DMS 273 (cell line): ENCODE results near the gene RETN.

Experiments used
- DNase-seq: peaks from one replicate; lab custom pipeline; 2025; ENCODE audit not compliant: unreplicated experiment; lab: John Stamatoyannopoulos, UW

Gene RETN

DNA sequence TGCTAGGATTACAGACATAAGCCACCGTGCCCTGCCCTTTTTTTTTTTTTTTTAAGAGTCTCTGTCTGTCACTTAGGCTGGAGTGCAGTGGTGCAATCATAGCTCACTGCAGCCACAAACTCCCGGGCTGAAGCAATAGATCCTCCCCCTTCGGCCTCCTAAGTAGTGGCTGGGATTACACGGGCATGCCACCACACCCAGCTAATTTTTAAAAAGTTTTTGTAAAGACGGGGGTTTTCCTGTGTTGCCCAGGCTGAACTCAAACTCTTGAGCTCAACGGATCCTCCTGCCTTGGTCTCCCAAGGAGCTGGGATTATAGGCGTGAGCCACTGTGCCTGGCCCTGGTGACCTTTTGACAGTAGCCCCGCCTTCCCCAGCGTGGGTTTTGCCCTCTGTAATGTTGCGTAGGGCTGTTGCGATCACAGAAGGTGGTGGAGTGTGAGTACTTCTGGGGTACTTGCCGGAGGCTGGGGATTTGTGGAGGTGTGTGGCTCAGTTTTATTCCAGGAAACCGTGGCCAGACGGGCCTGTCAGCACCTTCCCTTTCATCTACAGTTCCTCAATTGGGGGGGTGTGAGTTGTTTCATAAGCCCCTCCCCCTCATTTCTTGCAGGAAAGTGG is 11.6 kb upstream of the RETN start:
- DNase-seq = no peak

DNA sequence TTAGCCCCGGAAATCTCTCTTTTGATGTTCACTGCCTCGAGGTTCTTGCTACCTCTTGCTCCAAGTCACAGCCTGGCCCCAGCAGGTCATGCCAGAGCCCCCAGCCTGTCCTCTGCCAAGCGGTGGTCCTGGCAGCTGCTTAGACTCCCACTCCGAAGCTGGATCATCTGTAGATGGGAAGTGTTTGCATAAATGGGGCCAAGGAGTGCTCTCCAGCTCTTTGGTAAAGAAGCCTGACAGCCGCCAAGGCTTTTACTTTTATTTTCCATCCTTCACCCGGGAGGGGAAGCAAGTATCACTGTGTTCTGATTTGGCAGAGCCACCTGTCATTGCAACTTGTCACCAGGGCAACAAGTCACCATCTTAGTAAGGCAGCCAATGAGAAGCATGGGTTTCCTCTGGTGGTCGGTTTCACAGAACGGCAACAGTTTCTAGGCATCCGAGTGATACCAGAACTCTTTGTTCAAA is 10.6 kb upstream of the RETN start:
- DNase-seq = peak; percentile 65

DNA sequence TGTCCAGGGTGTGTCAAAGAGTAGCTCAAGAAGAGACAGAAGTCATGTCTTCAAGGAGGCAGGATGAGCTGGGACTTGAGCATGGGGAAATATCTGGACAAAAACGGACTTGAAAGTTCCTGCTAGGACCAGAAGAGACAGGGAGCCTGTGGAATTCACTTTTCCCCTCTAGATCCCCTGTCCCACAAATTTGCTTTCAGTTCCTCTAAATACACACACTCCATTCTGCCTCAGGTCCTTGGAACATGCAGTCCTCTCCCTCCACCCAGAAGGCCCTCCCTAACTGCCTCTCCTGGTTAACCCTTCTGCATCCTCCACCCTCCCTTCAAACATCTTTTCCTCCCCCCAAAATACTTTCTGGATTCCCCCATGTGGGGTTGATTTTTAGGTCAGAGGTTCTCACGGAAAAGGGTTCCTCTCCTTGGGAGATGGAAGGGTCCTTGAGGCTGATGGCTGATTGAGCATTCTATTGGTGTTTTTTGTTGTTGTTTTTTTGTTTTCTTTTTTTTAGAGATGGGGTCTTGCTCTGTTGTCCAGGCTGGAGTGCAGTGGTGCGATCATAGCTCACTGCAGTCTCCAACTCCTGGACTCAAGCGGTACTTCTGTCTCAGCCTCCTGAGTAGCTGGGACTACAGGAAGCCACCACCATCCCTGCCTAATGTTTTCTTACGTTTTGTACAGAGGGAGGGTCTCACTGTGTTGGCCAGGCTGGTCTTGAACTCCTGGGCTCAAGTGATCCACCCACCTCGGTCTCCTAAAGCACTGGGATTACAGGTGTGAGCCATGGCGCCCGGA is 6.9 kb upstream of the RETN start:
- no peak for DNase-seq

DNA sequence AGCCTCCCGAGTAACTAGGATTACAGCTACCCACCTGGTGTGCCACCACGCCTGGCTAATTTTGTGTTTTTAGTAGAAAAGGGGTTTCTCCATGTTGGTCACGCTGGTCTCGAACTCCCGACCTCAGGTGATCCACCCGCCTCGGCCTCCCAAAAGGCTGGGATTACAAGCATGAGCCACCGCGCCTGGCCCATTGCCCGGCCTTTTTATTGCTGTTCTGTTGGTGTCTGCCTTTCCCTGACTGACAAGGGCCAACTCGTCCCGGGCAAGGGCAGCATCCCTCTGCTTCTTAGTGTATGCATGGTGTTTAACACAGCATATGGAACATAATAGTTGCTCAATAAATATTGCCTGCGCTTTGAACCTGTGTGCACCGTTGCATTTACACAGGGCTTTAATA is 6.2 kb upstream of the RETN start:
- peak; percentile 26 for DNase-seq

DNA sequence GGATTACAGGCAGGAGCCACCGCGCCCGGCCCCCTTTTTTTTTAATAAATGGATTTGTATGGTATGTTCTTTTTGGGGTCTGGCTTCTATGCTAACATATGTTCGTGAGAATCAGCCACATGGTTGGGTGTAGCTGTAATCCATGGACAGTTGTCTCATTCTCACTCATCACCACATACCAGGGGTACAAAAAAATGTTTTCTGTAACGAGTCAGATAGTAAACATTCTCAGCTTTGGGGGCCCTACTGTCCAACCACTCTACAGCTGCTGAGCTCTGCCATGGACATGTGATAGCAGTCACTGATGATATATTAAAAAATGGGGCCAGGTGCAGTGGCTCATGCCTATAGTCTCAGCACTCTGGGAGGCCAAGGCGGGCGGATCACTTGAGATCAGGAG is 5.1 kb upstream of the RETN start:
- no peak for DNase-seq

DNA sequence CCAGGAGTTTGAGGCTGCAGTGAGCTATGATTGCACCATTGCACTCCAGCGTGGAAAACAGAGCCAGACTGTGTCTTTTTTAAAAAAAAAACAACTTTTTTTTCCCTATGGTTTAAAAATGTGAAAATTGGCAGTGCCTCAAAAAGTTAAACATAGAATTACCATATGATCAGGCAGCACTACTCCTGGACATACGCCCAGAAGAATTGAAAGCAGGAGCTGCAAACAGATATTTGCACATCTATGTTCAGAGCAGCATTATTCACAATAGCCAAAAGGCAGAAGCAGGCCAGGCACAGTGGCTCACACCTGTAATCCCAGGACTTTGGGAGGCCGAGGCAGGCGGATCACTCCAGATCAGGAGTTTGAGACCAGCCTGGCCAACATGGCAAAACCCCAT is 3.8 kb upstream of the RETN start:
- peak; percentile 37 for DNase-seq

DNA sequence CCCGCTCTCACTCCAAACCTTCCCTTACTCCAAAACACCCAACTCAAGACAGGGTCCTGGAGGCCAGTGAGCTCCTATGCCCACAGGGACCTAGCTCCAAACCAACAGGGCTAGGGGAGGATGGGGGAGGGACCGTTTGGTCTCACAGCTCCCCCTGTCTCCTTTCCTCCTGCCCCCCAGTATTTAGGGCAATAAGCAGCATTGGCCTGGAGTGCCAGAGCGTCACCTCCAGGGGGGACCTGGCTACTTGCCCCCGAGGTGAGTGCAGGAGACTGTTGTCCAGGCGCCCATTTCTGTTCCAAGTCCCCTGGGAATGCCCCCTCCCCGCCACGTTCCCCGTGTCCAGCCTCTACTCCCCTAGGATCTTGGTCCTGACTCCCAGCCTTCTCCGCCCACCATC is 792 bp downstream of the RETN start:
- DNase-seq = no peak

DNA sequence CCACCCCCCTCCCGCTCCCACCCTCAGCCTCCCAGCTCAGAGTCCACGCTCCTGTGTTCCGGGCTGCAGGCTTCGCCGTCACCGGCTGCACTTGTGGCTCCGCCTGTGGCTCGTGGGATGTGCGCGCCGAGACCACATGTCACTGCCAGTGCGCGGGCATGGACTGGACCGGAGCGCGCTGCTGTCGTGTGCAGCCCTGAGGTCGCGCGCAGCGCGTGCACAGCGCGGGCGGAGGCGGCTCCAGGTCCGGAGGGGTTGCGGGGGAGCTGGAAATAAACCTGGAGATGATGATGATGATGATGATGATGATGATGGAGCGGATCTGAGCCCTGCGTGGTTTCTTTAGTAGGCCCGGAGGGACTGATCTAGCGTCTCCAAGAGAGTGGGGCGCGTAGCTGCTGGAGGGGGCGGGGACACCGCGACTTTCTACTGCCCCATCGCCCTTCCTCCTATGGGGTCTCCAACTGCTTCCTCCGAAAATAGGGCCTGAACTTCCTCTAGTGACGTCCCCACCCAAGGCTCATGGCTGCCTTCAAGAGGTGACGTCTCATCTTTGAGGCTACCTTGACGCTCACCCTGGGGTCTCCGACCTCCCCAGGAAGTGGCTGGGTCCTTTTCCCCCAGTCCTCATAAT is 1.4 kb downstream of the RETN start:
- peak; percentile 71 for DNase-seq

DNA sequence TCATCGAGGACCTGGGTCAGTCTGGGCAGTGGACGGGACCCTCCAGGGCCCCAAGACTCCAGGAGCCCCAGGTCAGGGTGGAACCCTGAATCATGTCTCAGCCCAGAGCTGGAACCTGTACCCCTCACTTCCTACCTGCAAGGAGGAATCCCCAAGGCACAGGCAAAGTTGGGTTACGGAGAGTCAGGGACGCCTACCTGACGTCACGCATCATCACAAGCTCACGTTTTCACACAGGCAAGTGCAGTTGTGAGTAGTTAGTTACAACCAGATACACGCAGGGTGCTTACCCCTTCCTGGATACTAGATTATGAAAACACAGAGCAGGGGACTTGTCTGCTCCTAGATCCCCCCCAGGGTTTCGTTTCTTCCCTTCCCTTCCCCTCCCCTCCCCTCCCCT is 1.9 kb downstream of the RETN start:
- no peak for DNase-seq

DNA sequence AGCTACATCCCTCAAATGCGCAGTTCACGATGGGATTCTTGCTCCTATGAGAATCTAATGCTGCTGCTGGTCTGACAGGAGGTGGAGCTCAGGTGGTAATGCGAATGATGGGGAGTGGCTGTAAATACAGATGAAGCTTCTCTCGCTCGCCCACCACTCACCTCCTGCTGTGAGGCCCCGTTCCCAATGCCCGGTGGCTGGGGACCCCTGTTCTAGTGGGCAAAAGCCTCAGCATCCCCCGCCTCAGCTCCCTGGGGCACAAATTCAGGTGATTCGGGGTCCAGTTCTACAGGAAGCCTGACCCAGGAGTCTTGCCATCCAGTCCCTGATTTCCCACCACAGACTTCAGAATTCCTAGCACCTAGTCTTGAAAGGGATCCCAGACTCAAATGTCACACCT is 3.7 kb downstream of the RETN start:
- DNase-seq = no peak

DNA sequence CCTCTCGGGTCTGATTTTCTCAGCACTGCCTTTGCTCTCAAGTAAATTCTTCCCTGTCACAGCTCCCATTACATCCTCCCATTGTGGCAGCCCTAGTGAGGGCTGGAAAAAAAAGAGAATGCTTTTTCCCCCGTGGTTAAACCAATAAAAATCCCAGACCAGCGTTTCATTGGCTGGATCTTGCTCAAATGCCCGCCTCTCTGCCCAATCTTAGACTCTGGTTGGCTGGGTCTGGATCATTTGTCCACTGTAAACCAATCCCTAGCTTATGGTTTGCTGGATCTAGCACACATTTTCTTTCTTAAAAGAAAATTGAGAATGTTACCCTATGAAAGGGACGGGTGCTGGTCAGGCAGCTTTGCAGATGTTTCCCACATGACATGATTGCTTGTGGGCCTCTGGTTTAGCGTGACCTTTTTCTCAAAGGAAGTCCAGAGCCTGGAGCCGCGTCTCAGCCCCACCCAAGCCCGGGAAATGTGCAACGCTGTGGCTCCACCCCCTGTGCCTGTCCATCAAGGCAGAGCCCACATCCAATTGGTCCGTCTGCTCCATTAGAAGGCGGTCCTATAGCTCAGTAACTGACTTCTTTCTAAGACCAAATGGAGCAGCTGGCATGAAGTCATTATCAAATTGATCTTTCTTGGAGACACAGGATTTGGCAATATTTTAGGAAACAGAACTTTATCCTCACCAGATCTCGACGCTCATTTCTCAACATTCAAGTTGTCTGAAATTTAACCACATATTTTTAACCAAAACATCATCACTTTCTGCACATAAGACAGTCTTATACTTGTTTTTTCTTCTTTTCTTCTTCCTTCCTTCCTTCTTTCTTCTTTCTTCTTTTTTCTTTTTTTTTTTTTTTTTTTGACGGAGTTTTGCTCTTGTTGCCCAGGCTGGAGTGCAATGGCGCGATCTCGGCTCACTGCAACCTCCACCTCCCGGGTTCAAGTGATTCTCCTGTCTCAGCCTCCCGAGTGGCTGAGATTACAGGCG is 5.5 kb downstream of the RETN start:
- DNase-seq = peak; percentile 93

DNA sequence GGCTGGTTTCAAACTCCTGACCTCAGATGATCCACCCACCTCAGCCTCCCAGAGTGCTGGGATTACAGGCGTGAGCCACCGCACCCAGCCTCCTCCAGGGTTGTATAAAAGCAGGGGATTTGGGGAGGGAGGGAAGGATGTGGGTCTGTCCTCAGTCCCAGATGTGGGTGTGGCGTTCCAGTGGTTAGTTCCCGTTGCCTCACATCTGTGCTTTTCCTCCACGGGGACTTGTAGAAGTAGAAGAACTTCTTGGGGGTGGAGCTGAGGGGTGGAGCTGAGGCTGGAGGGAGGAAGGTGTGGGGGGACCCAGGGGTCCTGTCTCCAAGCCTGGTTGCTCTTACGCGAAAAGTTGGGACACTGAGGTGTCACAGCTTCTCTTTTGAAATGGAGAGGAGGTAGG is 7.5 kb downstream of the RETN start:
- no peak for DNase-seq

DNA sequence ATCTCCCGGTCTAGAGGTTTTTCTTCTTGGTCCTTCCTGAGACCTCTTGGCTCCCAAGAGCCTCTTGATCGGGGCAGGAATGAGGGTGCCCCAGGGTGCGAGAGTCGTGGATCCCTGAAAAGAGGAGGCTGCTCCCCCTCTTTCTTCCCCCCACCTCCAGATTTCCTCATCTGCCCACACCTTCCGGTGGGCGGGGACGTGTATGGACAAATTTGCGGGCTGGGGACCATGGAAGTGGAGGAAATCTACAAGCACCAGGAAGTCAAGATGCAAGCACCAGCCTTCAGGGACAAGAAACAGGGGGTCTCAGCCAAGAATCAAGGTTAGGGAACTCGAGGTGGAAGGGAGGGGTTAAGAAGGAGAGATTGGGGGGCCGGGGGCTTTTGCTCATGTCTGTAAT is 8.0 kb downstream of the RETN start, which contains the start of gene MCEMP1:
Gene MCEMP1, plus strand, starts transcription at position 237 of the 400 bp plus-strand sequence. Its CDS starts 31 bp downstream, at position 268.
- DNase-seq = no peak

DNA sequence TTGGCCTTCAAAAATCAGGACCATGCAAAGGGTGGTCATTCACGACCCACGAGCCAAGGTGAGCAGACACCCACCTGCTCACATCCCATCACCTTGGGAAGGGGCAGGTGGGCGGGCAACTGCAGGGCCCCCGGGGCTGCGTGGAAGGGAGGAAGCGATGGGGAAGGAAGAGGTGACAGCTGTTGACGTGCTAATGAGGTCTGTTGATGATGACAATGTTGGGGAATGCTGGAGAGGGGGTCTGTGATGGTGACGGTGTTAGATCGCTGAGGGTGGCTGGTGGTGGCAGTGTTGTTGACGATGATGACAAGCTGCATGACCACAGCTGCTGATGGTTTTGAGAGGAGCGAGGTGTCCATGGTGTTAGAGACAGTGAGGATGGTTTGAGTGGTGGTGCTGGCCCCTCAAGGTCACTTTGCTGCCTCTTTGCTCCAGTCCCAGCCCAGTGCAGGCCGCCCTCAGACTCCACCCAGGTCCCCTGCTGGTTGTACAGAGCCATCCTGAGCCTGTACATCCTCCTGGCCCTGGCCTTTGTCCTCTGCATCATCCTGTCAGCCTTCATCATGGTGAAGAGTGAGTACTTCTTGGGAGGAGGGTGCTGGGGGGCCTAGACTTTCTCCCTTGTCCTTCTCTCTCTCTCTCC is 8.9 kb downstream of the RETN start:
- DNase-seq = no peak

DNA sequence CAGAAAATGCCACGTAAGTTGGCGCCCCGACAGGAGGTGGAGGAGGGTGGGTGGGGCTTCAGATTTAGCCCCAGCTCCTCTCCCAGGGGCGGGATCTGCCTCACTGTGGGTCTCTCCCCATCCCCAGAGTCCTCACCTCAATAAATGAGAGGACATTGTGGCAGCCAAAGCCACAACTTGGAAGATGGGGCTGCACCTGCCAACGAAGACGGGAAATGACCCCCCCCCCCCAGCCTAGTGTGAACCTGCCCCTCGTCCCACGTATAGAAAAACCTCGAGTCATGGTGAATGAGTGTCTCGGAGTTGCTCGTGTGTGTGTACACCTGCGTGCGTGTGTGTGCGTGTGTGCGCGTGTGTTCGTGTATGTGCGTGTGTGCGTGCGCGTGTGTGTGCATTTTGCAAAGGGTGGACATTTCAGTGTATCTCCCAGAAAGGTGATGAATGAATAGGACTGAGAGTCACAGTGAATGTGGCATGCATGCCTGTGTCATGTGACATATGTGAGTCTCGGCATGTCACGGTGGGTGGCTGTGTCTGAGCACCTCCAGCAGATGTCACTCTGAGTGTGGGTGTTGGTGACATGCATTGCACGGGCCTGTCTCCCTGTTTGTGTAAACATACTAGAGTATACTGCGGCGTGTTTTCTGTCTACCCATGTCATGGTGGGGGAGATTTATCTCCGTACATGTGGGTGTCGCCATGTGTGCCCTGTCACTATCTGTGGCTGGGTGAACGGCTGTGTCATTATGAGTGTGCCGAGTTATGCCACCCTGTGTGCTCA is 10.3 kb downstream of the RETN start:
- DNase-seq = no peak

DNA sequence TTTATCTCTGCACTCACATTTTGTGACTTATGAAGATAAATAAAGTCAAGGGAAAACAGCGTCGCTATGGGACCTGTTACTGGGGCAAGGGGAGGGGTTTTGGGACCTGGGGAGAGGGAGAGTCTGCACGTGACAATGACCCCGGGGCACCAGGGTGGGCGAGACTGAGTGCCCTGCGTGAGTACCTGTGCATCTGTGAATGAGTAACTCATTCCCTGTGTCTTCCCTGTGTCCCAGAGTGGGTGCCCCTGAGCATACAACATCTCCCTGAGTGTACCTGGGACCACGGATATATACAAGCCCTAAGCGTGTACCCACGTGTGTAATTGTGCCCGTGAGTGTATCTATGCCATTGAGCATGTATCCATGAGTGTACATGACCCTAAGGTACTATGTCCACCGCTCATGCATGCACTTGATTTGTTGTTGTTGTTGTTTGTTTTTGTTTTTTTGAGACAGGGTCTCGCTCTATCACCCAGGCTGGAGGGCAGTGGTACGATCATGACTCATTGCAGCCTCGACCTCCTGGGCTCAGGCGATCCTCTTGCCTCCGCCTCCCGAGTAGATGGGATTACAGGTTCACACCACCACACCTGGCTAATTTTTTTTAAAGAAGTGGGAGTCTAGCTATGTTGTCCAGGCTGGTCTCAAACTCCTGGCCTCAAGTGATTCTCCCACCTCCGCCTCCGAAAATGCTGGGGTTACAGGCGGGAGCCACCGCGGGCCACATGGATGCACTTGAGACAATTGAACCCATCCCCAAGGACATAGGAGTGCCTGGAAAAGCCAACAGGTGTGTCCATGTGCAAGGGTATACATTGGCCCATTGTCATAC is 11.1 kb downstream of the RETN start:
- no peak for DNase-seq

DNA sequence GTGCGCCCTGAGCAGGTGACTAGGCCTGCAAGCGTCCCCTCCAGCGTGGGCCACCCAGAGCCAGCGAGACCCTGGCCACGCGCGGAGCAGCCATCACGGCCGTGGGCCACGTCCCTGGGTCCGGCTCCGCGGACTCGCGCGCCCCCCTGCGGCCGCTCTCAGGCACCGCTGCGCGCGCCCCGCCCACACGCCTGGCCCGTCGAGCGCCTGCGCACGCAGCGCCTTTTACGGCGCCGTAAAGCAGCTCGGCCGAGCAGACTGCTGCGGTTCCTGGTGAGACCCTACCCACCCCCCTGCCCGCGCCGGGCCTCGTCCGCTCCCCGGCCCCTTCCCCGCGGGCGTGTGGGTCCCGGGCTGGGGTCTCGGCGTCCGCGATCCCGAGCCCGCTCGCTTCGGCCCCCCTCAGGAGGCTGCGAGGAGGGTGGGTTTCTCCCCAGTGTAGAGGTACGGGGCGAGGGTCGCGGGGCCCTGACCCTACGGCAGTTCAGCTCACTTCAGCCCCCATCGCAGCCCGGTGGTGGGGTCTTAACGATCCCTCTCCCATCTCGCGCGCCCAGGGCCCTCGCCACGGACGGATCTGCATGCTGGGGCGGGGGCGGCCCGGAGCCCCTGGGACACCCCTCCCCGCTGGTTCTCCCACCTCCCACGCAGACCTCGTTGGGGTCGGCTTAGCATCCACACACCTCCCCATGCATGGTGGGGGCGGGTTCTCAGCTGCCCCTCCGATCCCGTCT is 11.9 kb downstream of the RETN start, which contains the start of gene TRAPPC5:
Gene TRAPPC5, plus strand, starts transcription at position 228 of the 734 bp plus-strand sequence. CDS start 1,421 bp downstream, outside the sequence.
- peak; percentile 93 for DNase-seq
